Measurements from ENCODE around the gene ADGRG3. TPM values are rescaled to one million over a fixed set of nuclear protein-coding genes. Genes with fewer than 3 reads are reported as not detected.

The ADGRG3 gene
- total and polyA plus RNA-seq, 2 experiments from 2014 or later, result not detected

- no peak for DNase-seq (ENCODE audit: low spot score)
- Histone ChIP-seq H3K4me1 (ENCODE audit: insufficient read depth) (peaks cover 18% of the 10 kb centered on the region), H2AFZ (no peak overlapping the region), H3K9me3 (ENCODE audit: low read depth) (no peaks in the 10 kb centered on the region), H3K79me2 (peaks cover 41% of the 10 kb centered on the region), H3K27me3 (no peaks in the 10 kb centered on the region), H3K9me2 (replicated peaks; ENCODE audit: insufficient read depth) (no peaks in the 10 kb centered on the region), H3K36me3 (replicated peaks; ENCODE audit: insufficient read depth, low read depth) (no peaks in the 10 kb centered on the region), H3K27ac (peak overlapping the region; percentile 39), H3K4me2 (peak overlapping the region; percentile 67), H4K20me1 (ENCODE audit: insufficient read depth, poor library complexity, severe bottlenecking) (no peaks in the 10 kb centered on the region), H3K4me3 (no peak overlapping the region)
- WGBS (ENCODE audit: low lambda C conversion rate, missing lambda C conversion rate), result 86% methylated on average over 6 of the region's 7 CpGs
- TF ChIP-seq CTCF (IDR thresholded peaks at IDR 0.05; ENCODE audit: poor library complexity), result no peak
- no peak for TF ChIP-seq EZH2phosphoT487 (IDR thresholded peaks at IDR 0.05; ENCODE audit: low read depth, severe bottlenecking, unreplicated experiment)
- no peak for TF ChIP-seq EZH2 (IDR thresholded peaks at IDR 0.05; ENCODE audit: borderline replicate concordance)
These were observed 39.3 kb upstream of the ADGRG3 start for GRCh38 chr16:57628783-57629293.

DNA sequence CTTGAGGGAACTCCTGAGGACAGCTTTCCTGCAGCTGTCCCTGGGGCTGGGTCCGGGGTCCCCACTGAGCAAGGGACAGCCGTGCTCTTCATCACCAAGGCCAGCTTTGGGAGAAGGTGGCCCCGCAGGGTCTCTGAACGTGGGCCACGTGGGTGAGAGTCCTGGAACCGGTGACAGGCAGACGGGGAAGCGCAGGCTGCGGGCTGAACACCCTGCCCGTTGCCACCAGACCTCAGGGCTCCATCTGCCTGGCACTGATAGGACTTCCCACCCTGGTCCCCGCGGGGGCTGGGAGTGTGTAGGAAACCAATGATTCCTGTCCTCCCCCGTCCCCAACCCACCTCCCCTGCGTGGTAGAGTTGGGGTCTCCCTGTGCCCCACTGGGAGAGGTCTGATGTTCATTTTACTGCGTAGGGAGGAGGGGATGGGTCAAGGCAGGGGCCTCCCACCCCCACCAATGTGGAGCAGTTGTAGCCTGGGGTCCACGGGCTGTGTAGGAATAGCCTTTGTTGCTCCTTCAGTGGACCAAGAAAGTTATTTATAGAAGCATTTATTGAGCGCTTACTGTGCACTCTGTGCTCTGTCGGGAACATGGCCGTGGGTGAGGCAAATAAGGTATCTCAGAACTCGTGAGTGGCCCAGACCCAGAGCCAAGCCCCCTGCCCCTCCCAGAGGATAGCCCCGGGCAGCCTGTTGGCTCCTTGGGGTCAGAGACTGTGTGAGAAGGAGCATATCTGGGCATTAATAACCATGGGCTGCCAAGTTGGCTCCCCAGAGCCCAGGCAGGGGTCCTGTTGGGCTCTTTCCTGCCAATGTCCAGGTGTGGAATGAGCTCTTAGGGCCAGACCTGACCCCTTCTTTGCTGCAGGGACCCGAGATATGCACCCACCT, 38.3 kb upstream of the ADGRG3 start:
- no peak for TF ChIP-seq CTCF (IDR thresholded peaks at IDR 0.05; ENCODE audit: poor library complexity)
- TF ChIP-seq EZH2phosphoT487 (IDR thresholded peaks at IDR 0.05; ENCODE audit: low read depth, severe bottlenecking, unreplicated experiment), result no peak
- no peak for TF ChIP-seq EZH2 (IDR thresholded peaks at IDR 0.05; ENCODE audit: borderline replicate concordance)
- Histone ChIP-seq H3K4me3 (no peak overlapping the region), H3K27ac (no peak overlapping the region), H3K9me2 (replicated peaks; ENCODE audit: insufficient read depth) (no peaks in the 10 kb centered on the region), H3K4me1 (ENCODE audit: insufficient read depth) (peaks cover 25% of the 10 kb centered on the region), H3K36me3 (replicated peaks; ENCODE audit: insufficient read depth, low read depth) (no peaks in the 10 kb centered on the region), H4K20me1 (ENCODE audit: insufficient read depth, poor library complexity, severe bottlenecking) (no peaks in the 10 kb centered on the region), H3K27me3 (no peaks in the 10 kb centered on the region), H3K79me2 (peaks cover 36% of the 10 kb centered on the region), H2AFZ (no peak overlapping the region), H3K9me3 (ENCODE audit: low read depth) (no peaks in the 10 kb centered on the region), H3K4me2 (no peak overlapping the region)
- DNase-seq (ENCODE audit: low spot score), result no peak
- 80% methylated on average over 20 of the region's 22 CpGs for WGBS (ENCODE audit: low lambda C conversion rate, missing lambda C conversion rate)

DNA sequence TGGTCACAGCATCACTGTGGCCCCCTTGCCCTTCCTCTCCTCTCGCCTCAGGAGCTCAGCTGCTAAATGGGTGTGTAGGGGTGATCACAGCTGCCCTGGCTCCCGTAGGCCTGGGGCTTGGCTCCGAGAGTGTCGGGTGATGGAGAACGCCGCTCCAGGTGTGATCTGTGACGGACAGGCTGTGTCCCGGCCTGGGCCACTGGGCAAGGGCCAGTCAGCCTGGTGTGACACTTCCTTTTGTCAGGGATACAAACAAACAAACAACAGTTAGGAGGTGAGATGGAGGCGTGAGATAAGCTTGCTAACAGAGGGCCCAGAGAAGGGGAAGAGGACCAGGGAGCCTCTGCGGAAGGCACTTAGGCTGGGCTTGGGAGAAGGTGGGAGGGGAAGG, 37.7 kb upstream of the ADGRG3 start:
- Histone ChIP-seq H2AFZ (no peak overlapping the region), H4K20me1 (ENCODE audit: insufficient read depth, poor library complexity, severe bottlenecking) (no peaks in the 10 kb centered on the region), H3K4me2 (no peak overlapping the region), H3K9me2 (replicated peaks; ENCODE audit: insufficient read depth) (no peaks in the 10 kb centered on the region), H3K79me2 (peaks cover 33% of the 10 kb centered on the region), H3K27me3 (no peaks in the 10 kb centered on the region), H3K27ac (no peak overlapping the region), H3K4me3 (no peak overlapping the region), H3K36me3 (replicated peaks; ENCODE audit: insufficient read depth, low read depth) (no peaks in the 10 kb centered on the region), H3K9me3 (ENCODE audit: low read depth) (no peaks in the 10 kb centered on the region), H3K4me1 (ENCODE audit: insufficient read depth) (peaks cover 30% of the 10 kb centered on the region)
- WGBS (ENCODE audit: low lambda C conversion rate, missing lambda C conversion rate), result 75% methylated on average over 10 of the region's 10 CpGs
- TF ChIP-seq EZH2 (IDR thresholded peaks at IDR 0.05; ENCODE audit: borderline replicate concordance) (no peak), EZH2phosphoT487 (IDR thresholded peaks at IDR 0.05; ENCODE audit: low read depth, severe bottlenecking, unreplicated experiment) (no peak), CTCF (IDR thresholded peaks at IDR 0.05; ENCODE audit: poor library complexity) (no peak)
- DNase-seq (ENCODE audit: low spot score), result no peak
